H1 (cell line): Measurements from ENCODE around the gene TELO2. TPM values are rescaled to one million over a fixed set of nuclear protein-coding genes. Genes with fewer than 3 reads are reported as not detected.

ENCODE experiments used
- KDM1A ChIP-seq: fragments of 200-600, 300-600 bp; sonication (generic); IDR thresholded peaks from 2 replicates; pipeline ENCODE4 v1.7.1; 2016; ENCODE audit warnings: mild to moderate bottlenecking, low read length, borderline replicate concordance
- MAFK ChIP-seq: IDR thresholded peaks from 2 replicates; pipeline ENCODE4 v1.6.1; 2012; ENCODE audit warnings: low read depth, mild to moderate bottlenecking, improper control_type of control experiment, low read length
- polyA plus RNA-seq, 7 experiments: library from polyadenylated mRNA; depleted of rRNA in 3 of 7; stranded (reverse) in 5 of 7; unstranded in 2 of 7; fragments of >200 nt in 5 of 7; fragments of 200-250 nt in 2 of 7; gene quantifications; 1 replicate in 5 of 7; 2 replicates in 1 of 7; 4 replicates in 1 of 7; pipeline versions ENCODE4 v1.2.1 to v1.2.3, GENCODE V29; 2011 to 2013; ENCODE audit warnings: missing spikeins in 2 of 7, mixed read lengths in 2 of 7
- total RNA-seq: library from RNA; stranded (reverse); fragmentation: NEBNext Ultra II Directional; extraction: Animal tissue kit (Norgen Biotek cat#: 25700); gene quantifications from 2 replicates; pipeline ENCODE4 v1.2.1, GENCODE V29; 2021

TELO2 gene
- total and polyA plus RNA-seq, 2 of the 8 experiments (the other 6 are each of a cell fraction or from before 2014, with no cell fraction given) = 39.3 to 64.8 TPM

- TF ChIP-seq KDM1A (no peak), MAFK (no peak)
- TF ChIP-seq, all 59 proteins: peak for 0
Measured at GRCh38 chr16:1454561-1454960, 38.6 kb upstream of the TELO2 start (continued).
